Mammary epithelial cell (primary cell): ENCODE results near the gene GPR31.

ENCODE experiments used
- EZH2 ChIP-seq: IDR thresholded peaks from 2 replicates; pipeline ENCODE4 v1.6.1; 2012; ENCODE audit warnings: low read length, inconsistent platforms, borderline replicate concordance
- TF ChIP-seq, protein P1 (sequence below), 2 donors: IDR thresholded peaks in 1 of 2; conservative IDR thresholded peaks in 1 of 2; 2 replicates each; pipeline ENCODE4 v1.5.1; 2011 to 2012; ENCODE audit warnings: inconsistent platforms in 2 of 2, low read length in 2 of 2, mild to moderate bottlenecking in 2 of 2, control low read depth in 1 of 2, low read depth in 1 of 2; ENCODE audit not compliant: insufficient read depth in 1 of 2; ENCODE audit errors: extremely low read depth in 1 of 2

- TF ChIP-seq, protein P1, sequence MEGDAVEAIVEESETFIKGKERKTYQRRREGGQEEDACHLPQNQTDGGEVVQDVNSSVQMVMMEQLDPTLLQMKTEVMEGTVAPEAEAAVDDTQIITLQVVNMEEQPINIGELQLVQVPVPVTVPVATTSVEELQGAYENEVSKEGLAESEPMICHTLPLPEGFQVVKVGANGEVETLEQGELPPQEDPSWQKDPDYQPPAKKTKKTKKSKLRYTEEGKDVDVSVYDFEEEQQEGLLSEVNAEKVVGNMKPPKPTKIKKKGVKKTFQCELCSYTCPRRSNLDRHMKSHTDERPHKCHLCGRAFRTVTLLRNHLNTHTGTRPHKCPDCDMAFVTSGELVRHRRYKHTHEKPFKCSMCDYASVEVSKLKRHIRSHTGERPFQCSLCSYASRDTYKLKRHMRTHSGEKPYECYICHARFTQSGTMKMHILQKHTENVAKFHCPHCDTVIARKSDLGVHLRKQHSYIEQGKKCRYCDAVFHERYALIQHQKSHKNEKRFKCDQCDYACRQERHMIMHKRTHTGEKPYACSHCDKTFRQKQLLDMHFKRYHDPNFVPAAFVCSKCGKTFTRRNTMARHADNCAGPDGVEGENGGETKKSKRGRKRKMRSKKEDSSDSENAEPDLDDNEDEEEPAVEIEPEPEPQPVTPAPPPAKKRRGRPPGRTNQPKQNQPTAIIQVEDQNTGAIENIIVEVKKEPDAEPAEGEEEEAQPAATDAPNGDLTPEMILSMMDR (conservative IDR thresholded peaks at IDR 0.05 in 1 of 2, IDR thresholded peaks at IDR 0.05 in 1 of 2; ENCODE audit: extremely low read depth in 1 of 2, insufficient read depth in 1 of 2, low read depth in 1 of 2, low read length in 2 of 2): no peak
- TF ChIP-seq EZH2: no peak
Observed at GRCh38 chr6:167143041-167143440, 14.7 kb downstream of the GPR31 start.
